Neural cell (in vitro differentiated cells): ENCODE measurements around the gene KAT14. TPM values are rescaled to one million over a fixed set of nuclear protein-coding genes. Genes with fewer than 3 reads are reported as not detected.

Source experiments
- H2AFZ ChIP-seq: fragments of 200-600, 300-800 bp; sonication (generic), shearing (Covaris generic); 2 replicates; pipeline ENCODE4 v1.6.0; 2014; ENCODE audit warnings: low read depth, mild to moderate bottlenecking, antibody characterized with exemption, low read length, moderate library complexity
- H3F3A ChIP-seq: fragments of 200-600 bp; shearing (Covaris generic); 2 replicates; pipeline ENCODE4 v1.6.1; 2016; ENCODE audit warnings: mild to moderate bottlenecking, moderate library complexity, mixed read lengths, antibody characterized with exemption, low read length; ENCODE audit not compliant: insufficient read depth, poor library complexity, severe bottlenecking
- H3K27ac ChIP-seq: fragments of 200-600, 300-800 bp; sonication (generic), shearing (Covaris generic); 2 replicates; pipeline ENCODE4 v1.5.1; 2014; ENCODE audit warnings: mild to moderate bottlenecking, low read length, moderate library complexity
- H3K27me3 ChIP-seq: fragments of 300-800, 200-600 bp; sonication (generic), shearing (Covaris generic); 2 replicates; pipeline ENCODE4 v1.6.0; 2014; ENCODE audit warnings: mild to moderate bottlenecking, low read depth, low read length, moderate library complexity; ENCODE audit not compliant: insufficient read depth
- H3K36me3 ChIP-seq: fragments of 300-800, 200-600 bp; sonication (generic), shearing (Covaris generic); 2 replicates; pipeline ENCODE4 v1.5.1; 2014; ENCODE audit warnings: mild to moderate bottlenecking, antibody characterized with exemption, low read length, moderate library complexity; ENCODE audit not compliant: insufficient read depth
- H3K4me2 ChIP-seq: fragments of 300-800, 200-600 bp; sonication (generic), shearing (Covaris generic); 2 replicates; pipeline ENCODE4 v1.6.0; 2014; ENCODE audit warnings: mild to moderate bottlenecking, low read length
- H3K4me3 ChIP-seq: fragments of 300-800, 200-600 bp; sonication (generic), shearing (Covaris generic); 2 replicates; pipeline ENCODE4 v1.5.1; 2014; ENCODE audit warnings: mild to moderate bottlenecking, low read length, moderate library complexity
- H3K79me2 ChIP-seq: fragments of 200-600 bp; shearing (Covaris generic); replicated peaks from 2 replicates; pipeline ENCODE4 v1.6.0; 2014; ENCODE audit warnings: mild to moderate bottlenecking, low read length, moderate library complexity; ENCODE audit not compliant: insufficient read depth
- H3K9ac ChIP-seq: fragments of 300-800, 200-600 bp; sonication (generic), shearing (Covaris generic); 2 replicates; pipeline ENCODE4 v1.6.1; 2016; ENCODE audit warnings: mild to moderate bottlenecking, low read length, mixed read lengths
- H3K9me2 ChIP-seq: fragments of 200-600 bp; shearing (Covaris generic); 2 replicates; pipeline ENCODE4 v1.6.1; 2016; ENCODE audit warnings: mild to moderate bottlenecking, low read length, mixed read lengths; ENCODE audit not compliant: insufficient read depth
- H3K9me3 ChIP-seq: fragments of 200-600, 300-800 bp; sonication (generic), shearing (Covaris generic); 2 replicates; pipeline ENCODE4 v1.6.1; 2016; ENCODE audit warnings: mild to moderate bottlenecking, mixed run types, low read length, moderate library complexity, mixed read lengths
- H4K20me1 ChIP-seq: fragments of 200-600 bp; shearing (Covaris generic); 2 replicates; pipeline ENCODE4 v1.6.1; 2016; ENCODE audit warnings: mild to moderate bottlenecking, mixed run types; ENCODE audit not compliant: insufficient read depth
- CTCF ChIP-seq: fragments of 450-650 bp; IDR thresholded peaks from 2 replicates; pipeline ENCODE4 v1.5.1; 2014; ENCODE audit warnings: antibody characterized with exemption, mild to moderate bottlenecking, moderate library complexity; ENCODE audit not compliant: poor library complexity, severe bottlenecking
- EP300 ChIP-seq: fragments of 450-650 bp; conservative IDR thresholded peaks from 2 replicates; pipeline ENCODE4 v1.6.1; 2014; ENCODE audit warnings: antibody characterized with exemption, mild to moderate bottlenecking, moderate library complexity; ENCODE audit not compliant: poor library complexity, severe bottlenecking
- EZH2 ChIP-seq: fragments of 200-600, 300-800 bp; shearing (Covaris generic), sonication (generic); IDR thresholded peaks from 2 replicates; pipeline ENCODE4 v1.6.1; 2014; ENCODE audit warnings: antibody characterized with exemption, low read length, borderline replicate concordance, mild to moderate bottlenecking; ENCODE audit not compliant: insufficient read depth, poor library complexity, severe bottlenecking
- MXI1 ChIP-seq: fragments of 450-650 bp; conservative IDR thresholded peaks from 2 replicates; pipeline ENCODE4 v1.6.1; 2014; ENCODE audit warnings: antibody characterized with exemption, mild to moderate bottlenecking; ENCODE audit not compliant: poor library complexity, severe bottlenecking
- POLR2AphosphoS5 ChIP-seq: IDR thresholded peaks from 2 replicates; pipeline ENCODE4 v1.6.1; 2012
- RAD21 ChIP-seq: fragments of 450-650 bp; conservative IDR thresholded peaks from 2 replicates; pipeline ENCODE4 v1.6.1; 2014; ENCODE audit warnings: antibody characterized with exemption, mild to moderate bottlenecking, moderate library complexity
- REST ChIP-seq: IDR thresholded peaks from 2 replicates; pipeline ENCODE4 v1.6.1; 2012; ENCODE audit warnings: borderline replicate concordance
- SMC3 ChIP-seq: fragments of 450-650 bp; conservative IDR thresholded peaks from 2 replicates; pipeline ENCODE4 v1.6.1; 2014; ENCODE audit warnings: antibody characterized with exemption, mild to moderate bottlenecking, moderate library complexity; ENCODE audit not compliant: poor library complexity
- TAF1 ChIP-seq: IDR thresholded peaks from 2 replicates; pipeline ENCODE4 v1.6.1; 2012; ENCODE audit warnings: low read depth
- polyA plus RNA-seq: library from polyadenylated mRNA; depleted of rRNA; stranded (reverse); fragments of >200 nt; gene quantifications from 2 replicates; pipeline ENCODE4 v1.2.3, GENCODE V29; 2014

Gene KAT14
- polyA plus RNA-seq, 1 donor from 2014 or later = 19.3 TPM

GRCh38 chr20:18132663-18133062 is 5.0 kb upstream of the KAT14 start:
- no peak for TF ChIP-seq EZH2
- no peak for TF ChIP-seq TAF1
- TF ChIP-seq MXI1 = no peak
- TF ChIP-seq RAD21 = no peak
- no peak for TF ChIP-seq SMC3
- no peak for TF ChIP-seq EP300
- no peak for TF ChIP-seq POLR2AphosphoS5
- TF ChIP-seq REST = no peak
- no peak for TF ChIP-seq CTCF
- Histone ChIP-seq H3K4me2 (no peak overlapping the region), H3K79me2 (no peaks in the 10 kb centered on the region), H3F3A (no peaks in the 10 kb centered on the region), H3K9me2 (no peaks in the 10 kb centered on the region), H3K36me3 (no peaks in the 10 kb centered on the region), H3K9me3 (no peaks in the 10 kb centered on the region), H3K9ac (no peak overlapping the region), H2AFZ (no peak overlapping the region), H4K20me1 (no peaks in the 10 kb centered on the region), H3K27ac (no peak overlapping the region), H3K4me3 (no peak overlapping the region), H3K27me3 (no peaks in the 10 kb centered on the region)

GRCh38 chr20:18133962-18134361 is 3.7 kb upstream of the KAT14 start:
- H3K4me3 ChIP-seq = no peak overlapping the region
- no peak overlapping the region for H3K27ac ChIP-seq
- no peaks in the 10 kb centered on the region for H3F3A ChIP-seq
- H3K9me3 ChIP-seq = no peaks in the 10 kb centered on the region
- H3K27me3 ChIP-seq = no peaks in the 10 kb centered on the region
- no peaks in the 10 kb centered on the region for H3K9me2 ChIP-seq
- no peak overlapping the region for H2AFZ ChIP-seq
- H3K36me3 ChIP-seq = no peaks in the 10 kb centered on the region
- H3K79me2 ChIP-seq = peaks cover 6% of the 10 kb centered on the region
- no peak overlapping the region for H3K9ac ChIP-seq
- no peak overlapping the region for H3K4me2 ChIP-seq
- TF ChIP-seq MXI1 = no peak
- no peaks in the 10 kb centered on the region for H4K20me1 ChIP-seq

- peak overlapping the region; percentile 84 for H3K27ac ChIP-seq
- H3K36me3 ChIP-seq = no peaks in the 10 kb centered on the region
- H3K79me2 ChIP-seq = peaks cover 26% of the 10 kb centered on the region
- peak overlapping the region; percentile 99 for H3K4me2 ChIP-seq
- no peaks in the 10 kb centered on the region for H3K9me3 ChIP-seq
- peak overlapping the region; percentile 97 for H3K4me3 ChIP-seq
- no peak for TF ChIP-seq MXI1
- TF ChIP-seq RAD21 = no peak
- no peak for TF ChIP-seq TAF1
- TF ChIP-seq SMC3 = no peak
- TF ChIP-seq EP300 = no peak
- TF ChIP-seq CTCF = no peak
- no peak for TF ChIP-seq POLR2AphosphoS5
- no peak for TF ChIP-seq EZH2
- H3K9me2 ChIP-seq = no peaks in the 10 kb centered on the region
- H3K9ac ChIP-seq = peak overlapping the region; percentile 89
- peak overlapping the region; percentile 96 for H2AFZ ChIP-seq
- H4K20me1 ChIP-seq = no peaks in the 10 kb centered on the region
- H3F3A ChIP-seq = no peaks in the 10 kb centered on the region
- H3K27me3 ChIP-seq = no peaks in the 10 kb centered on the region
These were observed 561 bp downstream of the KAT14 start for GRCh38 chr20:18138266-18138582.
